ENCODE data around the gene SLC16A5. TPM values are rescaled to one million over a fixed set of nuclear protein-coding genes. Genes with fewer than 3 reads are reported as not detected.

SLC16A5 gene
- total RNA-seq, 4 donors from 2014 or later, result 1.5 to 7.9 (median 6.9) TPM

DNA sequence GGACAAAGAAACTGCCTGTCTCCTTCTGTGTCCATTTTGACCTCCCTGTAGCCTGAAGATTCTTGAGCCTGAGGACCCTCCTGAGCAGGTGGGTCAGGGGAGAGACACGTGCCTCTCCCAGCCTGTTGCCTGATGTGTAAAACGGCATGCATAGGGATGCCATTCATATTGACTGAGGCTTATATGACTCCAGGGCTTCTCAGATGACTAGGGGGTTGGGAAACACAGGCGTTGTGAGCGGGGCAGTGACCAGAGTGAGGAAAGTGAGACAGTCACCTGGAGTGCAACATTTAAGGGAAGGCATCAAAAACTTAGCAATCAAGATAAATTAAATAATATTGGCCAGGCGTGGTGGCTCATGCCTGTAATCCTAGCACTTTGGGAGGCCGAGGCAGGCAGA lies 5.1 kb upstream of the SLC16A5 start:
- no peak for ATAC-seq
- in situ Hi-C loops (cut with MboI; ENCODE audit: low sequenced_read_pairs in 4 of 4), result no loop called here
- H3K27ac ChIP-seq, result no peak overlapping the region
- H3K36me3 ChIP-seq, result no peaks in the 10 kb centered on the region
- intact Hi-C loops (cut with DNase I; ENCODE audit: low total_unique reads), result no loop called here
- H3K9me3 ChIP-seq, result no peaks in the 10 kb centered on the region
- no peak for DNase-seq
- no peaks in the 10 kb centered on the region for H3K27me3 ChIP-seq
- no peak overlapping the region for H3K4me3 ChIP-seq
- peaks cover 15% of the 10 kb centered on the region in 2 donors for H3K4me1 ChIP-seq
- no peak for TF ChIP-seq POLR2A (IDR thresholded peaks at IDR 0.05)
- TF ChIP-seq, protein P1, sequence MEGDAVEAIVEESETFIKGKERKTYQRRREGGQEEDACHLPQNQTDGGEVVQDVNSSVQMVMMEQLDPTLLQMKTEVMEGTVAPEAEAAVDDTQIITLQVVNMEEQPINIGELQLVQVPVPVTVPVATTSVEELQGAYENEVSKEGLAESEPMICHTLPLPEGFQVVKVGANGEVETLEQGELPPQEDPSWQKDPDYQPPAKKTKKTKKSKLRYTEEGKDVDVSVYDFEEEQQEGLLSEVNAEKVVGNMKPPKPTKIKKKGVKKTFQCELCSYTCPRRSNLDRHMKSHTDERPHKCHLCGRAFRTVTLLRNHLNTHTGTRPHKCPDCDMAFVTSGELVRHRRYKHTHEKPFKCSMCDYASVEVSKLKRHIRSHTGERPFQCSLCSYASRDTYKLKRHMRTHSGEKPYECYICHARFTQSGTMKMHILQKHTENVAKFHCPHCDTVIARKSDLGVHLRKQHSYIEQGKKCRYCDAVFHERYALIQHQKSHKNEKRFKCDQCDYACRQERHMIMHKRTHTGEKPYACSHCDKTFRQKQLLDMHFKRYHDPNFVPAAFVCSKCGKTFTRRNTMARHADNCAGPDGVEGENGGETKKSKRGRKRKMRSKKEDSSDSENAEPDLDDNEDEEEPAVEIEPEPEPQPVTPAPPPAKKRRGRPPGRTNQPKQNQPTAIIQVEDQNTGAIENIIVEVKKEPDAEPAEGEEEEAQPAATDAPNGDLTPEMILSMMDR (IDR thresholded peaks at IDR 0.05 in 4 of 5, conservative IDR thresholded peaks at IDR 0.05 in 1 of 5), result no peak

DNA sequence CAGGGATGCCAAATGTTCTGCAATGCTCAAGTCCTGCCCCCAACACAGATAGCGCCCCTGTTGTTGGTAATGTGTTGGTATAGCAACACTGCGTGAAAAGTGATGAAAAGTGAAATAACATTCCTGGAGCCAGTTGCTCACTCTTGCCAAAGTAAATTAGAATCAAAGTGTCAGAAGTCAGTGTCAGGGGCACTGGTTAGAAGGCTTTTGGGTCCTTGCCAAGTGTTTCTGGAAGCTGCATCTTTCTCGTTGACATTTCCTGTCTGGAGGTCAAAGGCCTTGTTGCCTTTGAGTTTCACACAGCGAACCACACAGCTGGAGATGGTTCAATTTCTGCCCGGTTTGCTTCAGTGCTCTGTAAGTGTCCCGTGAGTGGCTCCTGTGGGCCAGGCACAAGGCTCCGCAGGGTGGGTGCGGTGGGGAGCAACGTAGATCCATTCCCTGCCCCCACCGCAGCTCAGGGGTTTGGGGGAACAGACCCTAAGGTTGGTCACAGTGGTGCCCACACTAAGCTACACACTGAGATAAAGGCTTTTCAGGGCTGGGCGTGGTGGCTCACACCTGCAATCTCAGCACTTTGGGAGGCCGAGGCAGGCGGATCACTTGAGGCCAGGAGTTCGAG lies 3.6 kb upstream of the SLC16A5 start:
- DNase-seq (no peak), ATAC-seq (no peak)
- Histone ChIP-seq H3K9me3 (no peaks in the 10 kb centered on the region), H3K36me3 (no peaks in the 10 kb centered on the region), H3K4me3 (no peak overlapping the region), H3K27me3 (no peaks in the 10 kb centered on the region), H3K4me1 (peaks cover 15 to 23% of the 10 kb centered on the region in 2 donors), H3K27ac (no peak overlapping the region)
- intact Hi-C loops (cut with DNase I; ENCODE audit: low total_unique reads) (no loop called here), in situ Hi-C loops (cut with MboI; ENCODE audit: low sequenced_read_pairs in 4 of 4) (no loop called here)
- no peak for TF ChIP-seq POLR2A (IDR thresholded peaks at IDR 0.05)
- TF ChIP-seq, protein P1 (IDR thresholded peaks at IDR 0.05 in 4 of 5, conservative IDR thresholded peaks at IDR 0.05 in 1 of 5), result no peak

DNA sequence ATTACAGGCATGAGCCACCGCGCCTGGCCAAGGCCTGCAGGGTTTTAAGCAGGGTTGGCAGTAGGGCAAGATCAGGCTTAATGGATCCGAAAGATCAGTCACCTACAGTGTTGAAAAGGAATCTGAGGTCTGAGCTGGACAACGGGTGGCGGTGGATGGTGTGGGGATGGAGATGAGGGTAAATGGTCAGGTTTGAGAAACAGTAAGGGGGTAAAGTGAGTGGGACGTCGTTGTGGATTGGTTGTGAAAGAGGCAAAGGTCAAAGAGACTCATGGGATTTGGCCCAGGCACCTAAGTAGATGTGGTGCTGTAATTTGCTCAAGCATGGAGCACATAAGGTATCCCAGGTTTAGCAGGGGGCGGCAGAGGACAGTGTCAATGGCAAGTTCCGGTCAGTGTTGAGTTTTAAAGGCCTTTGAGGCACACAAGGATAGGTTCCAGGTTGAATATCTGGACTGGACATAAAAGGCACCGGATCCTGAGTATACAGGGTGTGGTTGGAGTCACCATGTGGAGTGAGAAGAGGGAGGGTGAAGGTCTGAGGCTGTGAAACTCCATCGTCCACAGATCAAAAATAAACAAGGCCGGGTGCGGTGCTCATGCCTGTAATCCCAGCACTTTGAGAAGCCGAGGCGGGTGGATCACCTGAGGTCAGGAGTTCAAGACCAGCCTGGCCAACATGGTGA lies 1.1 kb upstream of the SLC16A5 start:
- Histone ChIP-seq H3K36me3 (no peaks in the 10 kb centered on the region), H3K27me3 (no peaks in the 10 kb centered on the region), H3K27ac (peak overlapping the region in 1 of 4 donors; percentile 90), H3K4me1 (peaks cover 22 to 31% of the 10 kb centered on the region in 2 donors), H3K9me3 (no peaks in the 10 kb centered on the region), H3K4me3 (peak overlapping the region in 1 of 4 donors; percentile 63)
- no peak for DNase-seq
- no peak for ATAC-seq
- intact Hi-C loops (cut with DNase I; ENCODE audit: low total_unique reads) (no loop called here), in situ Hi-C loops (cut with MboI; ENCODE audit: low sequenced_read_pairs in 4 of 4) (no loop called here)
- TF ChIP-seq, protein P1 (IDR thresholded peaks at IDR 0.05 in 4 of 5, conservative IDR thresholded peaks at IDR 0.05 in 1 of 5), result no peak

DNA sequence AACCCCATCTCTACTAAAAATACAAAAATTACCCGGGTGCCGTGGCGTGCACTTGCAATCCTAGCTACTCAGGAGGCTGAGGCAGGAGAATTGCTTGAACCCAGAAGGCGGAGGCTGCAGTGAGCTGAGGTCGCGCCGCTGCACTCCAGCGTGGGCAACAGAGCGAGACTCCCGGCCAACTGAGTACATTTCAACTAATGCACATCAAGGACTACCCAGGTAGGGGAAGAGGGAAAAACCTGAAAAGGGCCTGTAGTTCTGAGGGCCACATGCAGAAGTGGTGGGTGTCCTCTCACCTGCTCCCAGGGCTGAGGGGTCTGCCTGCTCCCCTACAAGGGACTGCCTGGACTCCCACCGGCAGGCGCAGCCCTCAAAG lies 584 bp upstream of the SLC16A5 start:
- in situ Hi-C loops (cut with MboI; ENCODE audit: low sequenced_read_pairs in 4 of 4) (no loop called here), intact Hi-C loops (cut with DNase I; ENCODE audit: low total_unique reads) (no loop called here)
- DNase-seq, result no peak
- TF ChIP-seq, protein P1 (IDR thresholded peaks at IDR 0.05 in 4 of 5, conservative IDR thresholded peaks at IDR 0.05 in 1 of 5), result no peak
- TF ChIP-seq POLR2A (IDR thresholded peaks at IDR 0.05), result no peak
- H3K27me3 ChIP-seq, result no peaks in the 10 kb centered on the region
- H3K4me1 ChIP-seq, result peaks cover 24 to 34% of the 10 kb centered on the region in 2 donors
- peak overlapping the region; percentile 63 to 77 (median 70) for H3K4me3 ChIP-seq
- no peak for ATAC-seq
- peak overlapping the region; percentile 77 to 90 (median 84) for H3K27ac ChIP-seq
- no peaks in the 10 kb centered on the region for H3K9me3 ChIP-seq
- H3K36me3 ChIP-seq, result no peaks in the 10 kb centered on the region
